GM19467 (cell line): Measurements from ENCODE around the gene TCEAL9.
"Not testable (repeated sequence)": the region's sequence is repeated elsewhere in the genome, so short reads cannot be mapped to it uniquely, and the experiment has no call there.

Experiments
- ATAC-seq: cut with Tn5 transposase; IDR thresholded peaks from one replicate; pipeline ENCODE4 v1.9.1; 2021; ENCODE audit warnings: mild to moderate bottlenecking, moderate library complexity; ENCODE audit not compliant: unreplicated experiment

TCEAL9 gene

GRCh38 chrX:103372886-103373285, 16.6 kb downstream of the TCEAL9 start:
- no peak for ATAC-seq

GRCh38 chrX:103373581-103373980, 17.3 kb downstream of the TCEAL9 start:
- ATAC-seq = no peak

GRCh38 chrX:103376118-103376978, 20.0 kb downstream of the TCEAL9 start, which contains the start of gene BEX3:
Gene BEX3, plus strand, starts transcription at chrX:103376538. Its CDS starts 984 bp downstream, at chrX:103377522.
- ATAC-seq = no peak

- no peak for ATAC-seq
Measured at GRCh38 chrX:103376979-103377324, 20.6 kb downstream of the TCEAL9 start.

GRCh38 chrX:103378990-103379389, 22.7 kb downstream of the TCEAL9 start:
- ATAC-seq = no peak

GRCh38 chrX:103382877-103383276, 26.6 kb downstream of the TCEAL9 start:
- ATAC-seq = no peak

- ATAC-seq = no peak
Measured at GRCh38 chrX:103384672-103385071, 28.4 kb downstream of the TCEAL9 start.

- not testable (repeated sequence) for ATAC-seq
Measured at GRCh38 chrX:103385283-103385830, 29.1 kb downstream of the TCEAL9 start.

GRCh38 chrX:103386332-103386731, 30.0 kb downstream of the TCEAL9 start:
- no peak for ATAC-seq

- ATAC-seq = no peak
Measured at GRCh38 chrX:103393487-103393886, 37.2 kb downstream of the TCEAL9 start.

GRCh38 chrX:103396186-103396585, 39.9 kb downstream of the TCEAL9 start:
- no peak for ATAC-seq

GRCh38 chrX:103396660-103397059, 40.4 kb downstream of the TCEAL9 start:
- no peak for ATAC-seq

GRCh38 chrX:103397707-103398106, 41.4 kb downstream of the TCEAL9 start:
- ATAC-seq = no peak

GRCh38 chrX:103398421-103398864, 42.1 kb downstream of the TCEAL9 start:
- no peak for ATAC-seq

- no peak for ATAC-seq
Measured at GRCh38 chrX:103399744-103400143, 43.4 kb downstream of the TCEAL9 start.

GRCh38 chrX:103400931-103401330, 44.6 kb downstream of the TCEAL9 start:
- ATAC-seq = no peak

- ATAC-seq = peak; percentile 91
Measured at GRCh38 chrX:103404231-103405008, 48.1 kb downstream of the TCEAL9 start.

GRCh38 chrX:103405009-103405333, 48.7 kb downstream of the TCEAL9 start:
- no peak for ATAC-seq

- ATAC-seq = no peak
Measured at GRCh38 chrX:103406256-103406655, 50.0 kb downstream of the TCEAL9 start.

GRCh38 chrX:103407776-103408175, 51.5 kb downstream of the TCEAL9 start:
- ATAC-seq = no peak
